Posterior vena cava (tissue), 2 donors: ENCODE measurements around the gene USP35. TPM values are rescaled to one million over a fixed set of nuclear protein-coding genes. Genes with fewer than 3 reads are reported as not detected.
A peak's percentile ranks its signal among the peaks of the same experiment; 100 is the strongest.

Source experiments
- DNase-seq: peaks from one replicate; pipeline ENCODE4 v3.0.0-alpha.2; 2020; ENCODE audit warnings: low spot score
- intact Hi-C, 2 donors: fragments of 100-400 bp; cut with DNase I; formaldehyde crosslinking; loops; one replicate each; pipeline versions ENCODE4 v1.14.1 to v1.14.2; 2022 to 2023
- long read RNA-seq, 2 donors: library from polyadenylated mRNA; unstranded; transcript quantifications; one replicate each; pipeline ENCODE4 v2.0.0, GENCODE V29; 2020 to 2021
- total RNA-seq, 2 donors: library from RNA; stranded (reverse); fragmentation: NEBNext Ultra II Directional; extraction: Animal tissue kit (Norgen Biotek cat#: 25700); gene quantifications; one replicate each; pipeline ENCODE4 v1.2.1, GENCODE V29; 2021
- donor health status: DM: yes; HTN: yes; CAD: no.
- donor health status: DM: yes; HTN: yes; CAD: no.

The USP35 gene
- 10 to 100 TPM; 12.8 to 14.1 TPM for total RNA-seq
- long read RNA-seq, donor 1, full-length matches to known transcripts = 1 of 3 reads
- long read RNA-seq, donor 1, partial matches to known transcripts = 1 of 3 reads
- long read RNA-seq, donor 1, other reads (novel, unspliced or antisense) = 1 of 3 reads
- long read RNA-seq, donor 2, partial matches to known transcripts = 2 of 3 reads
- long read RNA-seq, donor 2, other reads (novel, unspliced or antisense) = 1 of 3 reads

- DNase-seq = peak; percentile 100
- intact Hi-C loops = no loop called here
These were observed at the start of gene USP35, which contains the start of gene KCTD21 for GRCh38 chr11:78188286-78189173. Gene USP35, plus strand, starts transcription at chr11:78188919. Its CDS starts 7,327 bp downstream, at chr11:78196246. Gene KCTD21, minus strand, starts transcription at chr11:78188626. Its CDS starts 14,072 bp downstream, at chr11:78174554.

GRCh38 chr11:78139422-78140391, 49.0 kb upstream of the USP35 start, which contains the start of gene ALG8:
Gene ALG8, minus strand, starts transcription at chr11:78139626. Its CDS starts 38 bp downstream, at chr11:78139588.
- DNase-seq = peak; percentile 99
- intact Hi-C loops = no loop called here

- intact Hi-C loops = no loop called here
- DNase-seq = no peak
These were observed 48.2 kb upstream of the USP35 start for GRCh38 chr11:78140392-78141077.

GRCh38 chr11:78145511-78146025, 43.2 kb upstream of the USP35 start:
- intact Hi-C loops = no loop called here
- no peak for DNase-seq

- DNase-seq = no peak
These were observed 40.9 kb upstream of the USP35 start for GRCh38 chr11:78147807-78148206.

GRCh38 chr11:78149646-78150045, 39.1 kb upstream of the USP35 start:
- DNase-seq = no peak
- intact Hi-C loops = loop anchor here in 1 of 2 donors (10.0 kb wide), 1 partner anchor 165 kb away; no protein-coding TSS in a partner anchor

More at GRCh38 chr11:78147807-78148206, 40.9 kb upstream of the USP35 start:
- intact Hi-C loops = no loop called here

GRCh38 chr11:78150346-78150745, 38.4 kb upstream of the USP35 start:
- intact Hi-C loops = loop anchor here in 1 of 2 donors (10.0 kb wide), 1 partner anchor 164 kb away; no protein-coding TSS in a partner anchor
- DNase-seq = no peak

GRCh38 chr11:78150754-78151153, 38.0 kb upstream of the USP35 start:
- intact Hi-C loops = loop anchor here in 1 of 2 donors (10.0 kb wide), 1 partner anchor 164 kb away; no protein-coding TSS in a partner anchor
- DNase-seq = no peak

GRCh38 chr11:78151804-78152203, 36.9 kb upstream of the USP35 start:
- DNase-seq = no peak
- intact Hi-C loops = loop anchor here in 1 of 2 donors (10.0 kb wide), 1 partner anchor 163 kb away; no protein-coding TSS in a partner anchor

GRCh38 chr11:78156127-78156844, 32.4 kb upstream of the USP35 start:
- DNase-seq = no peak
- intact Hi-C loops = loop anchor here in 1 of 2 donors (10.0 kb wide), 1 partner anchor 159 kb away; no protein-coding TSS in a partner anchor

GRCh38 chr11:78158987-78159652, 29.6 kb upstream of the USP35 start:
- intact Hi-C loops = loop anchor here in 1 of 2 donors (10.0 kb wide), 1 partner anchor 156 kb away; no protein-coding TSS in a partner anchor
- peak; percentile 40 for DNase-seq

- no peak for DNase-seq
These were observed 28.2 kb upstream of the USP35 start for GRCh38 chr11:78160557-78160956.

GRCh38 chr11:78161346-78161745, 27.4 kb upstream of the USP35 start:
- no peak for DNase-seq
- intact Hi-C loops = no loop called here

More at GRCh38 chr11:78160557-78160956, 28.2 kb upstream of the USP35 start:
- intact Hi-C loops = no loop called here

GRCh38 chr11:78161962-78162371, 26.8 kb upstream of the USP35 start:
- DNase-seq = no peak
- intact Hi-C loops = no loop called here

- intact Hi-C loops = no loop called here
- no peak for DNase-seq
These were observed 24.9 kb upstream of the USP35 start for GRCh38 chr11:78163828-78164227.

- no peak for DNase-seq
- intact Hi-C loops = no loop called here
These were observed 24.2 kb upstream of the USP35 start for GRCh38 chr11:78164471-78164870.
